Stimulated activated CD8-positive, alpha-beta memory T cell treated with anti-CD3 and anti-CD28 coated beads, Interleukin-4, amount 100 ng/mL, for 4 hours (primary cell): ENCODE results near the gene UBAP2L.
"Not testable (repeated sequence)": the region's sequence is repeated elsewhere in the genome, so short reads cannot be mapped to it uniquely, and the experiment has no call there.

Experiments
- DNase-seq, 2 donors: peaks; one replicate each; pipeline ENCODE4 v3.0.0-alpha.2; 2020; ENCODE audit warnings: low read depth in 2 of 2, low spot score in 1 of 2

UBAP2L gene

DNA sequence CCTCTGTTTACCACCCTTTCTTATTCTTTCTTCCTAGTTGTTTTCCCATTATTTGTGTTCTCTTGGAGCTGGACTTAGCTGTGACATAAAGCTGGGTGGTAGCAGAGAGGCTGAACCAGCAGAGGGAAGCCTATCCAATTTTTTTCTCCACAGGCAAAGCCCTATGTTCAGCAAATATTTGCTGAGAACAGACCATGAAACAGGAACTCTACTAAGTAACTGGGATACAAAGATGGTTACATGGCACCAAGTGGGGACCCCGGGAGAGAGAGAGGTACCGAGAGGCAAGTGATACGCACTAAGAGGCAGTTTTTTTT lies 21.2 kb upstream of the UBAP2L start:
- DNase-seq: no peak

GRCh38 chr1:154205778-154206177 lies 15.0 kb upstream of the UBAP2L start:
- DNase-seq: not testable (repeated sequence)

DNA sequence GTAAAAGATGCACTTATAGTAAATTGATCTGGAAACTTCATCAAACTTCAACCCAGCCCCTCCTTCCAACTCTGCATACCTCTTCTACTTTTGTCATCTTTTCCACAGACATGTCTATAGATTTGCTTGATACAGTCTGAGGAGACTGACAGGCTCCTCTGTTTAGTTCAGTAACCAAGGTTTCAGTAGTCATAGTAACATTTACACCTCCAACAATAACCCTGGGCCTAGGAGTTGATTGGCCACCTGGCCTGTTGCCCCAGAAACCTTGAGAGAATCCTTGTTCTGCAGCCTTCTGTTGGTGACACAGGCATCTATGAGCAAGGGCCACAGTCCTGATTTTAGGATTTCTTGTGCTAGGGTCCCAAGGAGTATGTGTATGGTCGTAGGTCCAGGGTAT lies 14.6 kb upstream of the UBAP2L start, which contains the start of gene CFAP141:
Gene CFAP141 (minus strand): TSS at position 138 of the 400 bp plus-strand sequence. CDS start 26 bp downstream, at position 112.
- no peak for DNase-seq

GRCh38 chr1:154207262-154207661 lies 13.5 kb upstream of the UBAP2L start:
- no peak for DNase-seq

DNA sequence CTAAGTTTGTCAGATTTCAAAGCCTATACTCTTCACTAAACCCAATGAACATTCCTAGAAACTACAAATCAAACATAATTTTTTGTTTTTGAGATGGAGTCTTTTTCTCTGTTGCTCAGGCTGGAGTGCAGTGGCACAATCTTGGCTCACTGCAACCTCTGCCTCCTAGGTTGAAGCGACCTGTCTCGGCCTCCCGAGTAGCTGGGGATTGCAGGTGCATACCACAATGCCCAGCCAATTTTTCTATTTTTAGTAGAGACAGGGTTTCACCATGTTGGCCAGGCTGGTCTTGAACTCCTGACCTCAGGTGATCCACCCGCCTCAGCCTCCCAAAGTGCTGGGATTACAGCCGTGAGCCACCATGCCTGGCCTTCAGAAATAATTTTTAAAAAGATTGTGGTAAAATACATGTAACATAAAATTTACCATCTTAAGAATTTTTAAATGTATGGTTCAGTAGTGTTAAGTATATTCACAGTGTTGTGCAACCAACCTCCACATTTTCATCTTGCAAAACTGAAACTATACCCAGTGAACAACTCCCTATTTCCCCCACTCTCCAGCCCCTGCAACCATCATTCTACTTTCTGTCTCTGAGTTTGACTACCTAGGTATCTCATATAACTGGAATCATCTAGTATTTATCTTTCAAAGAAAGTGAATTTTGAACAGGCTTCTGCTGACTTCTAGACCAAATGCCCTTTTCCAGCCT lies 11.9 kb upstream of the UBAP2L start:
- DNase-seq: no peak

DNA sequence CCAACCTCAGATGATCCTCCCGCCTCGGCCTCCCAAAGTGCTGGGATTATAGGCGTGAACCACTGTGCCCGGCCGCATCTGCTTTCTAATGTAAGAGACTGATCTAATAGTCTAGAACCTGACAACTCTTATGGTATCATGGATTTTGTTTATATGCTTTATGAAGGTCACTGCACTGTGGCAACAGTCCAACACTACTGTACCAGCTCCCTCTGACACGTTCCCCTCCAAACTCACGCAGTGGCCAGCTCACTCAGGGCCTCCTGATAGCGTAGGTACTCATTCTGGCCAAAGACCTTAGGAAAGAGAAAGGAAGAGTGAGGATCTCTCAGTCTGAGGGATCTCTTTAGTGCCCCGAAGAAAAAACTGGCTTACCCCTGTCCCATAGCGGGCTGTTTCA lies 8.7 kb upstream of the UBAP2L start:
- DNase-seq: no peak

DNA sequence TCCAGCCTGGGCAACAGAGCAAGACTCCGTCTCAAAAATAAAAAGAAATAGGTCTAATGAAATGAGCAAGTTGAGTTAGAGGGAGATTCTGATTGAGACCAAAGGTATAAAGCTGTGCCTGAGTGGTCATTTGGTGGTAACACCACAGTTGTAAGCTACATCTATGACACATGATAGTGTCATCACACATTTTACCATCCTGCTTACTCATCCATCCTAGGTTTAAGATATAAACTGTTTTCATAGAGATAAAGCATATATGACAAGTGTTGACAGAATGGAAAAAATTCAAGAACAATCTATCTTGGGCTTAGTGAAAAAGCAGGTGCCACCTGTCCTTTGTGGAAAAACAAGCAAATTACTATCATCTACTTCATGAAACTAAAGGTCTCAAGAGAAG lies 7.5 kb upstream of the UBAP2L start:
- DNase-seq: no peak

DNA sequence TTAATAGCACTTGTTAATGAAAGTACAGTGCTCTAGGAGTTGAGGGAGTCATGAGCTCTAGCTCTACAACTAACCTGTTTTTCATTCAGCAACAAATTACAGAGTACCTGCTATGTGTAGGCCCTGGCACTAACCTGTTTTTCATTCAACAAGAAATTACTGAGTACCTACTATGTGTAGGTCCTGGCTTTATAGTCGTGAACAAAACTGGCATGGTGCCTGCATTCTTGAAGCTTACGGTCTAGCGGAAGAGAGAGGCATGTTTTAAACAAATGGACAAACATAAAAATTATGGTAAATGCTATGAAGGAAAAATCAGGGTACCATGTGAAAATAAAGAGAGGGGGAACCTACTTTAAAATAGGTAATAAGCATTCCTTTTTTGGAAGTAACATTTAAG lies 2.2 kb upstream of the UBAP2L start:
- DNase-seq: no peak

- DNase-seq: no peak
These were observed 1.2 kb upstream of the UBAP2L start for GRCh38 chr1:154219541-154219940.

- no peak for DNase-seq
These were observed 169 bp downstream of the UBAP2L start for GRCh38 chr1:154220970-154221277.

DNA sequence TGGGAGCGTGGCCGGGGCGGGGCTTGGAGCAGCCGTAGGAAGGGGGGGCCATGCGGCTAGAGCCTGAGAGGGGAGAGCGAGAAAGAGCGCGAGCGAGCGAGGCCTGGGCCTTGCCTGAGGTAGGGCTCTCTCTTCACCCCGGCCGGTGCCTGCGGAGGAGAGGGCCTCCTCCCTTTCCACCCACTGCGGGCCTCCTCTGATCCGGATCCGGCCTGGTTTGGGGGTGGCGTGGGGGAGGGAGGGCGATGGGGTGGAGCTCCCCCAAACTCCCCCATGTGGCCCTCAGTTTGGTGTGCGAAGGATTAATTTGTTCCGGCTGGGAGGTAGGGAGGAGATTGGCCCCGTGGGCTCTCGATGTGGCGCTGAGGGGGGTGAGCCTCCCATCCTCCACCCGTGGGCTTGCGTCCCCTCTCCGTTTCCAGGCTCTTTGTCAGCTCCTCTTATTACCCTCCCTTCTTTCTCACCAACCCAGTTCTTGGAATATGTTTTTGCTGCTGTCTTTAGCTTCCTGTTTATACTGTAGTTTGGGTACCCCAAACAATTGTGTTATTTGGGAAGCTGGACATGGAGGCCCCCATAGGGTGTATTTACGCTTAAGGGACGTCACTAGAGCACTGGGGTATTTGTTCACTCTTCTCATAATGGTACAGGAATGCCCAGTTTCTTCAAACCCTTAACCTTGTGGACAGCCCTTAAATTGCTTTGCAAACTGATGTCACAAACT lies 685 bp downstream of the UBAP2L start:
- peak; percentile 57 to 62 for DNase-seq

DNA sequence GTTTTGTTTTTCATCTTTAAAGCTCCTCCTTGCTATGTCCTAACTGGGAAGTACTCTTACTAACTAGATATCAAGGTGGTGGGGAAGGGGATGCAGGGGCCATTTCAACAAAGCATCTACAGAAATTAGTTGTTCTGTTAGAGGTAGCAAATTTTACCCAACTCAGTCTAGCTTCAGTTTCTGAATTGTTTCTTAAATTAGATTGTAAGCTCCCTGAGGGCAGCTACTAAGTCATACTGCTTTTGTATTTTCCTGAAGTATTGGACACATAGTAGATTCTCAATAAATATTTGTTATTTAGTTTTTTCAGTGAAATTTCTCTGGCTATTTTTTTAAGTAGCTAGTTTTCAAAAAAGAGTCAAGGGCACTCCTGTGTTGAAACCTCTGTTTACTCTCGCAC lies 1.8 kb downstream of the UBAP2L start:
- no peak for DNase-seq

GRCh38 chr1:154222918-154223317 lies 2.2 kb downstream of the UBAP2L start:
- no peak for DNase-seq

GRCh38 chr1:154223621-154224020 lies 2.9 kb downstream of the UBAP2L start:
- DNase-seq: no peak

GRCh38 chr1:154225370-154225769 lies 4.6 kb downstream of the UBAP2L start:
- DNase-seq: no peak

GRCh38 chr1:154231112-154231511 lies 10.4 kb downstream of the UBAP2L start:
- not testable (repeated sequence) for DNase-seq

DNA sequence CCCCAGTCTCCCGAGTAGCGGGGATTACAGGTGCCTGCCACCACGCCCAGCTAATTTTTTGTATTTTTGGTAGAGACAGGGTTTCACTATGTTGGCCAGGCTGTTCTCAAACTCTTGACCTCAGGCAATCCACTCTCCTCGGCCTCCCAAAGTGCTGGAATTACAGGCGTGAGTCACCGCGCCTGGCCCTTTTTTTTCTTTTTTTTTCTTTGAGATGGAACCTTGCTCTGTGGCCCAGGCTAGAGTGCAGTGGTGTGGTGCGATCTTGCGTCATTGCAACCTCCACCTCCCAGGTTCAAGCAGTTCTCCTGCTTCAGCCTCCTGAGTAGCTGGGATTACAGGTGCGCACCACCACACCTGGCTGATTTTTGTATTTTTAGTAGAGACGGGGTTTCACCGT lies 12.4 kb downstream of the UBAP2L start:
- not testable (repeated sequence) for DNase-seq

GRCh38 chr1:154236855-154237254 lies 16.1 kb downstream of the UBAP2L start:
- DNase-seq: no peak

GRCh38 chr1:154237435-154237834 lies 16.7 kb downstream of the UBAP2L start:
- DNase-seq: no peak

DNA sequence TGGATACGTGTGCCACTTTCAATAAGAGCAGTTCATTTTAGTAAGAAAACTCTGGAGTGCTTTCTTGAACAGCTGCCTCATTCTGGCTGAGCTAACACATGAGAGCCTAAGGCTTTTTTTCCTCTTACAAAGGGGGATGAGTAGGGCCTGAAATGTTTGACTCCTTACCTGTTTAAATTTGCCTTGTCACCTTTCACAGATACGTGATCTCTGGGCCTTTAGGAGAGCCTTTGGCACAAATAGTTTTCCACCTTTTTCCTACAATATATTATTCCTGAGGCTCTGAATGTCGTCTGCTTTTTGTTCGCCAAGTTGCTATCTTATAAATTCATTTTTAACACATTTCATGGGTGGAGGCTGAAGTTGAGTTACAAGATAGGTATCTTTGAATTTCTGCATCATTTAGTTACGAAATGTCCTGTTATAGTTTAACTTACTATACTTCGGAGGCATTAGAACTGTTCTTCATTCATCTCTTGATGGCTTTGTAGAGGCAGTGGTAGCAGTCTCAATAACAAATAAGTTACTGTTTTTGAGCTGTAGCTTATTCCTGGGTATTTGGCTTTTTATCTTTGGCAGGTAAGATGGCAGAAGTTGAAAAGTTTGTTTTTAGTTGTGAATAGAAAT lies 17.2 kb downstream of the UBAP2L start:
- no peak for DNase-seq

DNA sequence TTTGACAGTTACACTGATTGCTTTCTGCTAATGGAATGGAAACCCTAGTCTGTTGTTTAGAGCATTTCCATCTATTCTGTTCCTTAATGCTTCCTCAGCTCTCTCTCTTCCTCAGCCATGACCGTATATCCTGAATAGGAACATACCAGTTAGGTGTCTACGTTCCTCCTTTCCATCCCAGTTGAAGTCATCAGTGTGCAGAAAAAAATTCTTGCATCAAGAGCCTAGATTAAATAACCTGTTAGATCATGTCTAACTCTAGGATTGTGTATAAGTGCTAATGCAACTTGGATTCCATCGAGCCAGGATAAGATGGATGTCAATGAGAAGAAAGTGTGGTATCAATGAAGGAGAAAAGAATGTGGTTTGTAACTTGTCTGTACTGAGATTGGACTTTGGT lies 18.7 kb downstream of the UBAP2L start:
- DNase-seq: no peak

DNA sequence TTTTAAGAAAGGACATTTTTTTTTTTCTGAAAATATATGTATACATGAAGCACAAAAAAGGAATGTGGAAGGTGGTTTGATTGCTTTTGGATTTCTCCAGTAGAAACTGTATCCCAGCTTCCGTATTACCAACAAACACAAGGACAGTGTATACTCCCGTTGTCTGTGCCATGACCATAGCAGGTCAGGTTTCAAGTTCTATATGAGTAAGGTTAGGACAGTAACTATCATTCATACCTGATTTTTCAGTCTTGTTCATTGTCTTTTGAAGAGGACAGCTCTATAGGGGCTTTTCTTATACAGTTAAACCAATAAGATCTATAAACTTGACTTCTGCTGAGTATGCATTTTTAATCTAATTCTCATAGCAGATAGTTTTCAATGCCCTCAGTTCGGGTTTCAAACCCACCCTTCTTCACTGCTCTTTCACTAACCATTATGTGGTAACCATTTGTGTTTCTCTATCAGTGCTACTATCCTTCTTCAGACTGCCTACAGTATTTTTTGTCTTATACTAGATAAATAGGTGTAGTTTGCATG lies 19.6 kb downstream of the UBAP2L start:
- no peak for DNase-seq
